Psoas muscle (tissue), 8 donors: ENCODE results near the gene ADORA1. TPM values are rescaled to one million over a fixed set of nuclear protein-coding genes. Genes with fewer than 3 reads are reported as not detected.
A peak's percentile ranks its signal among the peaks of the same experiment; 100 is the strongest.

Experiments used
- ATAC-seq, 4 donors: fragments of 200-7000 bp; cut with Tn5 transposase; one replicate each; pipeline ENCODE4 v1.9.1; 2020; ENCODE audit warnings: moderate library complexity in 3 of 4, mild to moderate bottlenecking in 2 of 4
- DNase-seq, 2 donors: peaks; one replicate each; pipeline ENCODE4 v3.0.0-alpha.2; 2020
- H3K27ac ChIP-seq: fragments of 200-600 bp; one replicate; pipeline ENCODE4 v1.8.0; 2022
- H3K27me3 ChIP-seq, 3 donors: fragments of 200-600 bp in 1 of 3; one replicate each; pipeline versions ENCODE4 v1.6.1 to v1.8.0; 2013 to 2022; ENCODE audit warnings: low read length in 2 of 3, mild to moderate bottlenecking in 2 of 3, moderate library complexity in 1 of 3; ENCODE audit not compliant: insufficient read depth in 3 of 3
- H3K36me3 ChIP-seq, 2 donors: fragments of 200-600 bp in 1 of 2; one replicate each; pipeline versions ENCODE4 v1.6.1 to v1.8.0; 2013 to 2022; ENCODE audit warnings: low read depth in 1 of 2, mild to moderate bottlenecking in 1 of 2, moderate library complexity in 1 of 2; ENCODE audit not compliant: insufficient read depth in 1 of 2
- H3K4me1 ChIP-seq: fragments of 200-600 bp; one replicate; pipeline ENCODE4 v1.8.0; 2022
- H3K4me3 ChIP-seq: fragments of 200-600 bp; one replicate; pipeline ENCODE4 v1.8.0; 2022; ENCODE audit warnings: mild to moderate bottlenecking
- H3K9me3 ChIP-seq: fragments of 200-600 bp; one replicate; pipeline ENCODE4 v1.8.0; 2022
- CTCF ChIP-seq: fragments of 200-600 bp; IDR thresholded peaks from one replicate; pipeline ENCODE4 v1.8.0; 2022; ENCODE audit warnings: antibody characterized with exemption
- WGBS, 3 donors: extraction: QIAGEN DNeasy Blood & Tissue Kit; methylation state at CpG; one replicate each; pipeline versions ENCODE4 v1.1.6 to v1.1.7; 2013; 5-methylcytosine and 5-hydroxymethylcytosine counted together
- intact Hi-C, 2 donors: fragments of 100-400 bp; cut with DNase I; formaldehyde crosslinking; loops; one replicate each; pipeline versions ENCODE4 v1.11.0 to v1.14.2; 2022
- polyA plus RNA-seq, 3 donors: library from polyadenylated mRNA; stranded (reverse); fragments of 200-250 nt; gene quantifications; one replicate each; pipeline ENCODE4 v1.2.3, GENCODE V29; 2013
- total RNA-seq, 4 donors: library from RNA; stranded (reverse); fragmentation: NEBNext Ultra II Directional in 2 of 4; extraction: Animal tissue kit (Norgen Biotek cat#: 25700) in 2 of 4; gene quantifications; one replicate each; pipeline versions ENCODE4 v1.2.1 to v1.2.4, GENCODE V29; 2021 to 2023
- donor health status: healthy with polysubstance abuse.
- donor health status: DM: no; HTN: no; CAD: no; lungs with moderate emphysema.
- donor health status: Bipolar disorder and iron deficiency.
- donor health status: healthy.
- donor health status: DM: yes; HTN: yes; CAD: no.
- donor health status: DM: no; HTN: no; CAD: no.
- donor health status: DM: no; HTN: no; CAD: no.
- donor health status: DM: yes; HTN: yes; CAD: no.

Gene ADORA1
- total and polyA plus RNA-seq, 7 donors: 1.1 to 10.4 (median 1.8) TPM

- ATAC-seq (peak in 1 of 4 donors; percentile 12), DNase-seq (no peak)
- Histone ChIP-seq H3K9me3 (no peaks in the 10 kb centered on the region), H3K4me3 (no peak overlapping the region), H3K27me3 (no peaks in the 10 kb centered on the region), H3K27ac (no peak overlapping the region), H3K36me3 (no peaks in the 10 kb centered on the region), H3K4me1 (peaks cover 19% of the 10 kb centered on the region)
- intact Hi-C loops: no loop called here
- WGBS, 3 donors: 53 to 62% (median 57%) methylated on average over 7 of the region's 7 CpGs
- TF ChIP-seq CTCF: no peak
Observed at GRCh38 chr1:203187304-203187685, 59.8 kb downstream of the ADORA1 start.

GRCh38 chr1:203187689-203188264, 60.3 kb downstream of the ADORA1 start:
- WGBS, 3 donors: 75 to 98% (median 86%) methylated on average over 3 of the region's 3 CpGs
- no peaks in the 10 kb centered on the region for H3K36me3 ChIP-seq
- H3K4me1 ChIP-seq: peaks cover 19% of the 10 kb centered on the region
- no peaks in the 10 kb centered on the region for H3K9me3 ChIP-seq
- ATAC-seq: no peak
- no peak overlapping the region for H3K4me3 ChIP-seq
- no peak overlapping the region for H3K27ac ChIP-seq
- no peak for DNase-seq
- intact Hi-C loops: no loop called here
- H3K27me3 ChIP-seq: no peaks in the 10 kb centered on the region
- no peak for TF ChIP-seq CTCF

GRCh38 chr1:203188686-203189232, 61.2 kb downstream of the ADORA1 start:
- Histone ChIP-seq H3K27ac (no peak overlapping the region), H3K4me1 (peaks cover 19% of the 10 kb centered on the region), H3K27me3 (no peaks in the 10 kb centered on the region), H3K4me3 (no peak overlapping the region), H3K36me3 (no peaks in the 10 kb centered on the region), H3K9me3 (no peaks in the 10 kb centered on the region)
- intact Hi-C loops: no loop called here
- ATAC-seq (no peak), DNase-seq (no peak)
- WGBS, 3 donors: 84 to 88% (median 86%) methylated on average over 4 of the region's 4 CpGs
- TF ChIP-seq CTCF: no peak

GRCh38 chr1:203189951-203190352, 62.4 kb downstream of the ADORA1 start:
- H3K4me3 ChIP-seq: no peak overlapping the region

More at GRCh38 chr1:203189951-203190352, 62.4 kb downstream of the ADORA1 start:
- Histone ChIP-seq H3K27ac (no peak overlapping the region), H3K9me3 (no peaks in the 10 kb centered on the region), H3K36me3 (no peaks in the 10 kb centered on the region), H3K27me3 (no peaks in the 10 kb centered on the region), H3K4me1 (peaks cover 19% of the 10 kb centered on the region)
- no peak for ATAC-seq
- no peak for TF ChIP-seq CTCF
- 61 to 76% (median 74%) methylated on average over 7 of the region's 7 CpGs for whole genome bisulfite sequencing, 3 donors
- no peak for DNase-seq
- intact Hi-C loops: no loop called here
